ENCODE results near the gene HTR3E.
"Not testable (repeated sequence)": the region's sequence is repeated elsewhere in the genome, so short reads cannot be mapped to it uniquely, and the experiment has no call there.

GRCh38 chr3:184149770-184150169 lies 52.9 kb downstream of the HTR3E start:
- not testable (repeated sequence) for TF ChIP-seq POLR2A, CTCF (IDR thresholded peaks at IDR 0.05)
